ENCODE results near the gene TCP1. TPM values are rescaled to one million over a fixed set of nuclear protein-coding genes. Genes with fewer than 3 reads are reported as not detected.

The TCP1 gene
- total and polyA plus RNA-seq, 2 of the 8 experiments (the other 6 are each of a cell fraction or from before 2014, with no cell fraction given) = 117 to 348 TPM

- TF ChIP-seq, protein P1, sequence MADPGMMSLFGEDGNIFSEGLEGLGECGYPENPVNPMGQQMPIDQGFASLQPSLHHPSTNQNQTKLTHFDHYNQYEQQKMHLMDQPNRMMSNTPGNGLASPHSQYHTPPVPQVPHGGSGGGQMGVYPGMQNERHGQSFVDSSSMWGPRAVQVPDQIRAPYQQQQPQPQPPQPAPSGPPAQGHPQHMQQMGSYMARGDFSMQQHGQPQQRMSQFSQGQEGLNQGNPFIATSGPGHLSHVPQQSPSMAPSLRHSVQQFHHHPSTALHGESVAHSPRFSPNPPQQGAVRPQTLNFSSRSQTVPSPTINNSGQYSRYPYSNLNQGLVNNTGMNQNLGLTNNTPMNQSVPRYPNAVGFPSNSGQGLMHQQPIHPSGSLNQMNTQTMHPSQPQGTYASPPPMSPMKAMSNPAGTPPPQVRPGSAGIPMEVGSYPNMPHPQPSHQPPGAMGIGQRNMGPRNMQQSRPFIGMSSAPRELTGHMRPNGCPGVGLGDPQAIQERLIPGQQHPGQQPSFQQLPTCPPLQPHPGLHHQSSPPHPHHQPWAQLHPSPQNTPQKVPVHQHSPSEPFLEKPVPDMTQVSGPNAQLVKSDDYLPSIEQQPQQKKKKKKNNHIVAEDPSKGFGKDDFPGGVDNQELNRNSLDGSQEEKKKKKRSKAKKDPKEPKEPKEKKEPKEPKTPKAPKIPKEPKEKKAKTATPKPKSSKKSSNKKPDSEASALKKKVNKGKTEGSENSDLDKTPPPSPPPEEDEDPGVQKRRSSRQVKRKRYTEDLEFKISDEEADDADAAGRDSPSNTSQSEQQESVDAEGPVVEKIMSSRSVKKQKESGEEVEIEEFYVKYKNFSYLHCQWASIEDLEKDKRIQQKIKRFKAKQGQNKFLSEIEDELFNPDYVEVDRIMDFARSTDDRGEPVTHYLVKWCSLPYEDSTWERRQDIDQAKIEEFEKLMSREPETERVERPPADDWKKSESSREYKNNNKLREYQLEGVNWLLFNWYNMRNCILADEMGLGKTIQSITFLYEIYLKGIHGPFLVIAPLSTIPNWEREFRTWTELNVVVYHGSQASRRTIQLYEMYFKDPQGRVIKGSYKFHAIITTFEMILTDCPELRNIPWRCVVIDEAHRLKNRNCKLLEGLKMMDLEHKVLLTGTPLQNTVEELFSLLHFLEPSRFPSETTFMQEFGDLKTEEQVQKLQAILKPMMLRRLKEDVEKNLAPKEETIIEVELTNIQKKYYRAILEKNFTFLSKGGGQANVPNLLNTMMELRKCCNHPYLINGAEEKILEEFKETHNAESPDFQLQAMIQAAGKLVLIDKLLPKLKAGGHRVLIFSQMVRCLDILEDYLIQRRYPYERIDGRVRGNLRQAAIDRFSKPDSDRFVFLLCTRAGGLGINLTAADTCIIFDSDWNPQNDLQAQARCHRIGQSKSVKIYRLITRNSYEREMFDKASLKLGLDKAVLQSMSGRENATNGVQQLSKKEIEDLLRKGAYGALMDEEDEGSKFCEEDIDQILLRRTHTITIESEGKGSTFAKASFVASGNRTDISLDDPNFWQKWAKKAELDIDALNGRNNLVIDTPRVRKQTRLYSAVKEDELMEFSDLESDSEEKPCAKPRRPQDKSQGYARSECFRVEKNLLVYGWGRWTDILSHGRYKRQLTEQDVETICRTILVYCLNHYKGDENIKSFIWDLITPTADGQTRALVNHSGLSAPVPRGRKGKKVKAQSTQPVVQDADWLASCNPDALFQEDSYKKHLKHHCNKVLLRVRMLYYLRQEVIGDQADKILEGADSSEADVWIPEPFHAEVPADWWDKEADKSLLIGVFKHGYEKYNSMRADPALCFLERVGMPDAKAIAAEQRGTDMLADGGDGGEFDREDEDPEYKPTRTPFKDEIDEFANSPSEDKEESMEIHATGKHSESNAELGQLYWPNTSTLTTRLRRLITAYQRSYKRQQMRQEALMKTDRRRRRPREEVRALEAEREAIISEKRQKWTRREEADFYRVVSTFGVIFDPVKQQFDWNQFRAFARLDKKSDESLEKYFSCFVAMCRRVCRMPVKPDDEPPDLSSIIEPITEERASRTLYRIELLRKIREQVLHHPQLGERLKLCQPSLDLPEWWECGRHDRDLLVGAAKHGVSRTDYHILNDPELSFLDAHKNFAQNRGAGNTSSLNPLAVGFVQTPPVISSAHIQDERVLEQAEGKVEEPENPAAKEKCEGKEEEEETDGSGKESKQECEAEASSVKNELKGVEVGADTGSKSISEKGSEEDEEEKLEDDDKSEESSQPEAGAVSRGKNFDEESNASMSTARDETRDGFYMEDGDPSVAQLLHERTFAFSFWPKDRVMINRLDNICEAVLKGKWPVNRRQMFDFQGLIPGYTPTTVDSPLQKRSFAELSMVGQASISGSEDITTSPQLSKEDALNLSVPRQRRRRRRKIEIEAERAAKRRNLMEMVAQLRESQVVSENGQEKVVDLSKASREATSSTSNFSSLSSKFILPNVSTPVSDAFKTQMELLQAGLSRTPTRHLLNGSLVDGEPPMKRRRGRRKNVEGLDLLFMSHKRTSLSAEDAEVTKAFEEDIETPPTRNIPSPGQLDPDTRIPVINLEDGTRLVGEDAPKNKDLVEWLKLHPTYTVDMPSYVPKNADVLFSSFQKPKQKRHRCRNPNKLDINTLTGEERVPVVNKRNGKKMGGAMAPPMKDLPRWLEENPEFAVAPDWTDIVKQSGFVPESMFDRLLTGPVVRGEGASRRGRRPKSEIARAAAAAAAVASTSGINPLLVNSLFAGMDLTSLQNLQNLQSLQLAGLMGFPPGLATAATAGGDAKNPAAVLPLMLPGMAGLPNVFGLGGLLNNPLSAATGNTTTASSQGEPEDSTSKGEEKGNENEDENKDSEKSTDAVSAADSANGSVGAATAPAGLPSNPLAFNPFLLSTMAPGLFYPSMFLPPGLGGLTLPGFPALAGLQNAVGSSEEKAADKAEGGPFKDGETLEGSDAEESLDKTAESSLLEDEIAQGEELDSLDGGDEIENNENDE (IDR thresholded peaks at IDR 0.05; ENCODE audit: insufficient replicate concordance, low read length) = no peak
- TF ChIP-seq TCF12 (IDR thresholded peaks at IDR 0.05; ENCODE audit: low read depth, low read length) (no peak), TAF7 (optimal IDR thresholded peaks at IDR 0.05; ENCODE audit: borderline replicate concordance, low read depth, low read length) (no peak), ASH2L (IDR thresholded peaks at IDR 0.05; ENCODE audit: low read length) (no peak), KDM5A (IDR thresholded peaks at IDR 0.05; ENCODE audit: low read length) (no peak), JUND (IDR thresholded peaks at IDR 0.05; ENCODE audit: low read length) (no peak), RNF2 (IDR thresholded peaks at IDR 0.05; ENCODE audit: borderline replicate concordance, low read depth, low read length, missing control alignments, poor library complexity, severe bottlenecking) (no peak), BRCA1 (IDR thresholded peaks at IDR 0.05; ENCODE audit: low read depth, low read length) (no peak), TAF1 (IDR thresholded peaks at IDR 0.05; ENCODE audit: low read depth, low read length) (no peak), SIN3A (conservative IDR thresholded peaks at IDR 0.05 in 1 of 2, IDR thresholded peaks at IDR 0.05 in 1 of 2; ENCODE audit: low read depth in 1 of 2, low read length in 2 of 2) (no peak)
- TF ChIP-seq, protein P2, sequence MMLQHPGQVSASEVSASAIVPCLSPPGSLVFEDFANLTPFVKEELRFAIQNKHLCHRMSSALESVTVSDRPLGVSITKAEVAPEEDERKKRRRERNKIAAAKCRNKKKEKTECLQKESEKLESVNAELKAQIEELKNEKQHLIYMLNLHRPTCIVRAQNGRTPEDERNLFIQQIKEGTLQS (IDR thresholded peaks at IDR 0.05; ENCODE audit: insufficient read depth, low read depth, low read length) = no peak
These were observed 15.1 kb upstream of the TCP1 start (continued) for GRCh38 chr6:159804504-159804903.
